ENCODE results near the gene ME3.

Gene ME3

DNA sequence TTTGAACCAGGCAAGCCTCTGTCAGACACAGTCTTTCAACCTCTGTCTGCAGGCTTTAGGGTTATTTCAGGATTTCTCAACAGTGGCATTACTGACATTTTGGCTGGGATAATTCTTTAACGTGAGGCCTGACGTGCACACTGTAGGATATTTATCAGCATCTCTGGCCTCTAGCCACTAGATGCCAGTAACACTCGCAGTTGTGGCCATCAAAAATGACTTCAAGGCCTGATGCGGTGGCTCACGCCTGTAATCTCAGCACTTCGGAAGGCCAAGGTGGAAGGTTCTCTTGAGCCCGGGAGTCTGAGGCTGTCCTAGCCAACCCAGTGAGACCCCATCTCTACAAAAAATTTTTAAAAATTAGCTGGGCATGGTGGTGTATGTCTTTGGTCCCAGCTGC lies 184.7 kb downstream of the ME3 start:
- no peak for DNase-seq (ENCODE audit: low spot score)

DNA sequence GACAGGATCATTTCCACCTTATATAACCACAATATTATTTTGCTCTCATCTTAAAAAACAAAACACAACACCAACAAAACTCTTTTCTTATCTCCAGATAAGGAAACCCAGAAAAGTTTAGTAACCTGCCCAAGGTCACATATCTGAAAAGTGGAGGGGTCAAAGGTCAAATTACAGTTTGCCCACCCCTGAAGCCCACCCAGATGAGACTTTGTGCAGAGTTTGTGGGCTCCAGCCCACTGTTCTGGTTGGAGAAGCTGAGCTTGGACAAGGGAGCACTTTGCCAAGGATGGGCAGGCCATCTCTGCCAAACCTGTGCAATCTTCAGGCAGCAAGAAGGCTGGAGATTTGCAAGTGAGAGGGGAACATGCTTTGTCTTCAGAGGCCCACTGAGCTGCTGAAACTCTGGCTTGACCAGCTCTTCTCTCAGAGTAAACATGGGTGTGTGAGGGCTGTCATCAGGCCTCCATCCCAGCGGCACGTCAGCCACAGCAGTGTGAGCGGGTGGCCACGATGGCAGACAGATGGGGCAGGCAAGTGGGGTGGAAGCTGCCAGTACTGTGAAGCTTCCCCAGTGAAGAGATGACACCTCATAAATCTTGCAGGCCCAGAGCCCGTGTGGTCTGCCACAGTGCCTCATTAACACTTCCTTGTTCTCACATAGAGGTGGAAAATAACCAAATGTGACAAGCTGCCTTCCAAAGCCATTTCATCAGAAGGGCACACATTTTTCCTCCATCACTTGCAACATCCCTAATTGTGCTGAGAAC lies 186.0 kb downstream of the ME3 start:
- DNase-seq (ENCODE audit: low spot score): no peak

DNA sequence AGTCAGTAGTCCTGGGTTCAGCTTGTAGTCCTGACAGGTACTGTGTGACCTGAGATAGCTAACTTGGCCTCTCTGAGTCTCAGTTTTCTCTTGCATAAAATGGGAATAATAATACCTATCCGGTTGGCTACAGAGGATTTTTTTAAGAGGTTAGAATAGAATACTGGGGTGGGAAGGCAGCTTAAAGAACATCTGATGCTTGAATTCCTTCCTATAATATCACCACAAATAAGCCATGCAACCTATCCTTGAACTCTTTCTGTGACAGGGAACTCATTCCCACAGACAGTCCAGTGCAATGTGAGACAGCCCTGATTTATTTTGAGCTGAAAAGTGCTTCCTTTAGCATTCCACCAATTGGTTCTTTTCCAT lies 187.6 kb downstream of the ME3 start:
- DNase-seq (ENCODE audit: low spot score): no peak

DNA sequence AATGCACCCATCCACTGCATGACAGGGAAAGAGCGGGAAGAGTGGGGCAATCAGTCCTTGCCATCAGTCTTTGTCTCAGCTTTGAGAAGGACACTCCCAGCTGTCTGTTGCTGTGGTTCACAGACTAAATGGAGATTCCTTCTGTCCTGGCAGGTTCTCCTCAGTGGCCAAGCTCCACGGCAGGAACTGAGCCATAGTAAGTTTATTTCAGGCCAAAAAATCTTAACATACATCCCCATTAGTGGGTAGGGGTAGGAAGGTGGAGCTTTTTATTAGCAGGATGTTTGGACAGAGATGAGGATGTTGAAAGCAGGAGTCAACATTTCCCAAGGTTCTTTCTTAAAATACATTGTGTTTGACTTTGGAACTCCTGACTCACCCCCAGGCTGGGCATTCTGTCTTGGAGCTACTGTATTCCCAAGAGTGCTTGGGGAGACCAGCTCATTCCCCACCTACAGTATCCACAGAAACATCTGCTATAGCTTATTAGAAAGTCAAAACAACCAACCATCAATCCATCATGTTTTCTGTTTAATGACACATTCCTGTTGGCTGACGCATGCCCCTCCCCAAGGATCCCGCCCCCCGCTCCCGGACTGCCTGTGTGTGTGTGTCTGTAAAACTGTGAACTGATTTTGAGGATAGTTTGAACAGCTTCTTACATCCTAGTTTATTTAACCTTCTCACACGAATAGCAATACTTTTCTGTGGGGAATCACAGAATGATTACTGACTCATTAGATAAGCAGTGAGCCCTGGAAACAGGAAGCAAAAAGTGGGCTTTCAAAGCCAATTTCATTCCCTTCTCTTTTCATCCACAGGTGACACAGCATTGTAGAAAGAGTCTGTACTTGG lies 188.2 kb downstream of the ME3 start:
- DNase-seq (ENCODE audit: low spot score): no peak

DNA sequence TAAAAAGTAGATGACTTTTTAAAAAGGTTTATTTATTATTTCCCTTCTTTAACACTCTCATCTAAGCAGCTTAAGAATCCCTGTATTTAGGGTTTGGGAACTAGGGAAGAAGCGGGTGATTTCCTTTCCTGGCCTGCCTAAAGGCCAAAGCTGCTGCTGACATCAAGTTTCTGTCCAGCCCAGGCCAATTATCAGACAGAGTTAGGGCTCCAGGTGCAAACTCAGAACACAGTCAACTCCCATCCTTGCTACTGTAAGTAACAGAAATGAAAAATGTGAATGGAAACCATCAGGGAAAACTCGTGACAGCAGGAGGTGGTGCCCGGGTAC lies 188.8 kb downstream of the ME3 start:
- DNase-seq (ENCODE audit: low spot score): no peak

DNA sequence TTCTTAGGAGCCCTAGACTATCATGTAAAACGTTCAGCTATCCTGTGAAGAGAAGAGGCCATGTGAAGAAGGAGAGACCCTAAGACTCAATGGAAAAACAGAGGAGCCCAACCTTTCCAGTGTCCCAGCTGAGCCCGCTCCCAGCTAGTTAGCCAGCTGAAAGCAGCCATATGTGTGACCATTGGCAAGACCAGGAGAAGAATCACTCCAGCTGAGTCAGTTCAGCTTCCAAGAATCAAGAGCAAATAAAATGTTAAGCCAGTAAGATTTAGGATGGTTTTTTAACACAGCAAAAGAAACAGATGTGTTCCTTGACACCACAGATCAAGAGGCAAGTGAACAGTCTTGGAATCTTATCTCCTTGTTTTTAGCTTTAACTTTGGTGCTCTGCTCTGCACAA lies 189.7 kb downstream of the ME3 start:
- no peak for DNase-seq (ENCODE audit: low spot score)

DNA sequence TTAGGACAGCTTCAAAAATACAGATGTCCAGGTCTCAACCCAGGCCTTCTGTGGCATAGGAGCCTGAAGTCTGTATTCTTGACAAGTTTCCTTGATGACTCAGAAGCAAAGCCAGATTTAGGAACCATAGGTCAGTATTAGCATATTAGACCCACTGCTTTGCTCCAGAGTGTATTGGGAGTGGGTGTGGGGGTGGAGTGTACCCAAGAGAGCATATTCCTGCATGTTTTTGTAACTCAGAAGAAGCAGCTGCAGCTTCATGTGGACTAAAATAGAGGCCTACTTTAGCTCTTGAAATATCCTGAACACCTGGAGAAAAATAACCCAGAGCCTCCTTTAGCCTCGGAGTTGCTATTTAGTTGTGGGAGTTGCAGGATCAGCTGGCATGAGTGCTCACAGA lies 191.0 kb downstream of the ME3 start:
- no peak for DNase-seq (ENCODE audit: low spot score)

DNA sequence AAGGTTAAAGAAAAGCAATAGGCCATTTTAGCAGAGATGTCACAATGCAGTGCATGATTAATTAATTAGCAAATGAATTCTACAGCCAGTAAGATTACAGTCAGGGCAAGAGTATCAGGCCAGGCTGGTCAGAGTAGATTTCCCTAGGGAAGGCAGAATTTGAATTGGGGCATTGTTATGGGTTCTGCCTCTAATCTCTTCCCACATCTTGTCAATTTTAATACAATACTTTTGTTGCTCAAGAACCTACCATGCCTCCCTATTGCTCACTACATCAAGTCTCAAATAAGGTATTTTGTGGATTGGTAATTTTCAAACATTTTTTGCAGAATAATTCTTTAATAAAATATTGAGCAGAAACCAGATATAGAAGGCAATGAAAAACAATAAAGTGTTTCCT lies 194.1 kb downstream of the ME3 start:
- no peak for DNase-seq (ENCODE audit: low spot score)

DNA sequence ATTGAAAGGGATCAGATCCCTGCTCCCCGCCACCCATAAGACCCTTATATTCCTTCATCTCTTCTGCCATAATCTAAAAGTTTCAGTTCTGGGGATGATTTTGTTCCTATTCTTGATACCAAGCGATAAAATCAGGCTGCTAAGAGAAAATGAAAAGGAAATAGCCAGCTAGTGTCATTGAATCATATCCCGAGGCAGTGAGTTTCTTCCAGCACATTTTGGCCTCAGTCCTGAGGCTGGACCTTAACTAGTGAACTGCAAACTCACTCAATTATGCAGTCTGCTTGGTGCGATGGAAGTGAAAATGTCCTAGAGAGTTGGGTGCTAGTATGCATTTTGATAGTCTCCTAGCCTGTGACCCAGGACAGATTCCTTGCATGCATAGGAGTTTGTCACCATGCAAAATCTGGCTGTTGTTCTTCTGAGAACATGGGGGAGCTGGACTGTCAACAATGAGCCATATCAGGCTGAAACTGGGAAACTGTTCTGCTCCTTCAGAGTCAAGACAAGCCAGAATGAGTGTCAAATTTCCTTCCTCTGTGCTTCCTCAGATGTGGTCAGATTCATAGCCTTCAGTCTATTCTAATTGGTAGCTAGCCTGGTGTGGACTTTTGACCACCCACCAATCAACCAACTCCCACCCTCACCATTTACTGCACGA lies 194.8 kb downstream of the ME3 start:
- no peak for DNase-seq (ENCODE audit: low spot score)

DNA sequence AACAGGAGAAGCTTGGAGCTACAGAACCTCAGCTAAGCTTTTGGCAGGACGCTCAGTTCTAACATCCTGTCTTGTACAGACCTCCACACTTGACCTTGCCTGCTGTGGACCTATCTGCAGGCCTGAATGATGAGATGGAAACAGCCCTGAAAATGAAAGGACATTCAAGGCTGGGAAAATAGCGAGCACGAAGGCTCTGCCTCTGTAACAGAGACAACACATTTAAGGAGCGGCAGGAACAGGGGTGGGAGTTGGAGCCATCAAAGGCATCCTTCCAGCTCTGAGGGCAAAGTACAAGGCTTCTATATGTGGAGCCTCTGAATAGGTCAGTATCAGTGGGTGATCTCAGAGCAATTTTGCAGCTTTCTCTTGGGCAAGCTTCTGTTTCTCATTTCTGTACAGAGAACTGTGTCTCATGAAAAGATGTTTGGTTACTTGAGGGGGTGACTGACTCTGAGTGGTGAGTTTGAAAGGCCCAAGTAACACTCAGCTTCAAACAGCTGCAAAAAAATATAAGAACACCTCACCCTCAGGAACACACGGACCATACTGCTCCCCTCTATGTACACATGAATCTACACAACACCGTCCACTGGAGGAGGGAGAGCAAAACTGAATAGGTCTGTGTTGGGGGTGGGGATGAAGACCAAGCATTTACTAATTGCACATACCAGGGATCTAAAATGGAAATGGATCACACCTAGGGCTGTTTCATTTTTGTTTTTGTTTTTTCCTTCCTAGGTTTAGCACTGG lies 196.1 kb downstream of the ME3 start:
- no peak for DNase-seq (ENCODE audit: low spot score)

DNA sequence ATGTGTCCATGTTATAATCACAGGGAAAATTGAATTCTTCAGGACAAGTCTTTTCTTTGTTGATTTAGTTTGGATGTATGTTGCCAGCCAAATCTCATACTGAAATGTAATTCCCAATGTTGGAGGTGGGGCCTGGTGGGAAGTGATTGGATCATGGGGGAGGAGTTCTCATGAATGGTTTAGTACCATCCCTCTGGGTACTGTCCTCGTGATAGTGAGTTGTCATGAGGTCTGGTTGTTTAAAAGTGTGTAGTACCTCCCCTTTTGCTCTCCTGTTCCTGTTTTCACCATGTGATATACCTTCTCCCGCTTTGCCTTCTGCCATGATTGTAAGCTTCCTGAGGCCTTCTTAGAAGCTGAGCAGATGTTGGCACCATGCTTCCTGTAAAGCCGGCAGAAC lies 197.4 kb downstream of the ME3 start:
- DNase-seq (ENCODE audit: low spot score): no peak

DNA sequence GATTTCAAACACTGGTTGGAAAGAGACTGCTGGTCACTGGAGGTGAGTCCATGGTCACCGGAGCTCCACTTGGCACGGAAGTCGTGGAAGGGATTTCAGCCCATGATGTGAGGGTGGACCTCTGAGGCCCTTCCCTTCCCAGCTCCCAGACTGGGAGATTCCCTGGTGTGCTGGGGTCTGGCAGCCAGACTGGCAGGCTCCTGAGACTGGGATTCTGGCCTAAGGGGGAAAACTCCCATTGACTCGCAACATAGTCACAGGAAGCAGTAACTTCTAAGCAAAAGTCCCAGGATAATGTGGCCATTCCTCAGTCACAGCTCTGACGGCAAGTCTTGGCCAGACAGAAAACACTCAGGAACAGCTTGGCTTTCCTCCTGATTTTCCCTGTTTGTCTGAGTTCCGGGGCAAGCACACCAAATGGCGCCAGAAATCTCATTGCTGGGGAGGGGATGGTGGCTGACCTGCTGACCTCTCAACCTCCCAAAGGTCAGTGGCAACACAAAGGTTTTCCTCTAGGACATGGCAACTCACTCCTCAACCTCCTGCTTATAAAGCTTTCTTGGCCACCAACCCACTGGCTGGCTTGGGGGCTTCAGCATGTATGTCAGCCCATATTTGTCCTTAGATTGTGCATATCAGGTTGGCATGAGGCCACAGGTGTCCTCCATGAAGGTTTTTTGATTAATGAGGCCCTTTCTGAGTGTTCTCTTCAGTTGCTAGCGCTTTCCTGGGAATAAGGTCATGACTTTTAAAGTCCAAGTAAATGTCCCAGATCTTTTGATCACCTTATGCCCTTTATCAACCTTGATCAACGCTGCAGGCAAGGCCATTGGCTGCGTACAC lies 198.2 kb downstream of the ME3 start:
- DNase-seq (ENCODE audit: low spot score): no peak

DNA sequence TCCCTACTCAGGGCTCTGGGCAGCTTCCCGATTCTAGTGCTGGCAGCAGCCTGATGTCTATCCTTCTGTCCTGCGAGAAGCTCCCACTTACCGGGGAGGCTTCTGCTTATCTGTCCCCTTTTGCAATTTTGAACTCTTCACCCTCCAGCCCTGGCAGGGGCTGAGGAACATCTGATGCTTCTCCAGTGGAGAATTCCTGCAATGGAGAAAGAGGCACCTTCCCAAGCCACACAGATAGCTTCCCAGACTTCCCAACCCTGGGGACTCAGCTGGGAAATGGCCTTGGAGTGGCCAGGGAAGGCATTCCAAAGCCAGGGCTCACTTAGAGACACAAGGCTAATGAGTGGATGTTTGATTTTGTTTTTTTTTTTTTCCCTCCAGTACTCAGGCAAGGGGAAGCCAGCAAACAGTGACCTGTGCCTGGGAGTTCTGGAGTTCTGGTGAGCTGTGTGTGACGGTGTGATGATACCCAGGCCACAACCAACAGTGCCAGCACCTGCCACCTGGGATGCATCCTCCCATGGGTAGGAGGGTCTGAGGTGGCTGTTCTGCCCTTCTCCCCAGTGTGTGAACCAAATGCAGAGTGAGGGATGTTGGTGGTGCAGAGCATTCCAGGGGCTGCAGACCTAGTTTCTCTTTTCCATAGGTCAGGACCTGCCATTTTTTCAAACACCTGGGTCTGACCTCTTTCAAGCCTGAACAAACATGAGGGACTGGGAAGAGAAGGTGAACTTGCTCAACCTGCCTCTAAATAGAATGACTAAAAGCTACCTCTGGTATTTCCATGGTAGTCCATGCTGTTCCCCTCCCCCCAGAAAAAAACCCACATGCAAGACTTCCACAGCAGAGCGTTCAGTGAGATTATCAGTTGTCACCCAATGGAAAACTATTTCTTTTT lies 202.7 kb downstream of the ME3 start:
- DNase-seq (ENCODE audit: low spot score): no peak

DNA sequence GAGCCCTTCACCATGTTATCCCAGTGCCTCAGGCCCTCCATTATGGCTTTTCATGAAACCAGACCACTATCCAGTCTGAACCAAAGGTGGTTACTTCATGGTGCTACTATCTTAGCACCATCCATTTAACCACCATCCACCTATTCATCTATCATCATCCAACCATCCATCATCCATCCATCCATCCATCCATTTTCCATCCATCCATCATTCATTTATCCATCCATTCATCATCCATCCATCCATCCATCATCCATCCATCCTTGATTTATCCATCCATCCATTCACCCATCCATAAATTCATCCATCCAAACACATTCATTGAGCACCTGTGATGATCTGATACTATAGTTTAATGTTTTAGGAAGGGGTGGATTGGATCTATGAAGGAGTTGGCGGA lies 204.2 kb downstream of the ME3 start:
- no peak for DNase-seq (ENCODE audit: low spot score)

DNA sequence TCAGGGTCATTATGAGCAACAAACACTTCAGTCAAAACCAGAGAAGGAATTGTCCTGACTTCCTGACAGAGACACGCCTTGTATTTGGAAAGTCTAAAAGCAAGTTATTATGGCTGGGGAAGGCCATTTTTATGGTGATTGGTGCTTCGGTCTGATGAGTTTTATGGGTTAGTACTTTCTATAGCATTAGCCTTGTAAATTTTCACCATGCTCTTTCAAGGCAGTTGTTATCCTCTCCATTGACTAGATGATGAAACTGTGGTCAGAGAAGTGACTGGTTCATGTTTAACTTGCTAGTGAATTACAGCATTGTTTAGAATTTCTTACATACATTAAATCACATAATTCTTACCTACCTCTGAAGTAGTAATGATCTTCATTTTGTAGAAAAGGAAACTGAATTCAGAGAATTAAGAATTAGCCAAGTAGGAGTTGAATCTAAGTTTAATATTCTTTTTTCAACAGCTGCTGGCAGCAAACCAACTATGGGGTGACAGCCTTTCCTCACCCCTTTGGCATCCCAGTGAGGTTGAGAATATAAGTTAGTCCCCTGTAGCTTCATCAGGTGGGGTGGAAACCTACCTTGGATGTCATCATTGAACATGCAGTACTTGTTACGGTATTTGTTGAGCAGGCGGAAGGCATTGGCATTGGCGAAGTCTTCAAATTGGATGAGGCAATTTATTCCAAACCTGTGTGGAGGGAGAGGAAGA lies 207.8 kb downstream of the ME3 start:
- no peak for DNase-seq (ENCODE audit: low spot score)

DNA sequence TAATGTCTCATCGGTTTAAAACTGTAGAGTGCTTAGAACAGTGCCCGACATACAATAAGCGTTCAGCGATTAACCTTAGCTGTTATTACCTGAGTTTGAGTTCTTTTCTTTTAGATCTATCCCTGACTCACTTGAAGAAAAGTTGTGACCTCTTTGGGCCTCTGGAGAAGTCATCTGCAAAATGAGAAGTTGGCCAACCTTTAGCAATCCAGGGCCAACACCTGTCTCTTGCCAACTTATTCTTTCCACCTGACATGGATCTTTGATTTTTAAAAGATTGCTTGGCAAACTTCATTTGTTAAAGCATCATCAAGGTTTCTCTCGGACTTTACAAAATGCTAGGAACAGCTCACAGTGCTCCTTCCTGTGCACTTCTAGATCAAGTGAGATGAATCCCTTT lies 208.5 kb downstream of the ME3 start:
- DNase-seq (ENCODE audit: low spot score): no peak

DNA sequence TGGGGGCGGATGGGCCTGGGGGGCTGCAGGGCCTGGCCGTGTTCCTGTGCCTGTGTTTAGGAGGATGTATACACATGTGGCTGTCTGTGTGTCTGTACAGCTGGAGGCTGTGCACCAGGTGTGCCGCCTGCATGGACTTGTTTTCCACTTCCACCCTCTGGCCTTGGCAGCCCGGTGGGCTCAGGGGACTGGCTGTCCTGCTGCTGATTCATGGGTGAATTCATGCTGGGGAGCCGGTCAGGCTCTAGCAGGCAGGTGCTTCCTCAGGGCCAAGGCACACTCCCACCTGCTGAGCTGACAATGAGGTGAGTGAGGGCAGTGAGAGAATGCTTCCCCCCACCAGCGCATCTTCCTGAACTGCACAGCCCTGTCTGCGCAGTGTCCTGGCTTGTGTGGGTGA lies 209.3 kb downstream of the ME3 start:
- no peak for DNase-seq (ENCODE audit: low spot score)

DNA sequence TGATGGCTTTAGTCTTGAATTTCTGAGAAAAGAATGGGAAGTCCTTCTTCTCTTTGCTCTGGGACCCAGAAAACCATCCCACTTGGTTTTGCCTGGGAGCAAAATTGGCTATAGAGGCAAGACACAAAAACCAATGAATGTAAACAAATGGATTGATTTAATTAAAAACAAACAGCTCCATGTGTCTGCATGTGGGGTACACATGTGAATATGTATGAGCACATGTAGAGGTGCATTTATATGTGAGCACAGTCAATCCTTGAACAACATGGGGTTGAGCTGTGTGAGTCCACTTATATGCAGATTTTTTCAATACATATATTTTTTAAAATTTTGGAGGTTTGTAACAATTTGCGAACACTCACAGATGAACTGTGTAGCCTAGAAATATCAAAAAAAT lies 210.5 kb downstream of the ME3 start:
- no peak for DNase-seq (ENCODE audit: low spot score)

DNA sequence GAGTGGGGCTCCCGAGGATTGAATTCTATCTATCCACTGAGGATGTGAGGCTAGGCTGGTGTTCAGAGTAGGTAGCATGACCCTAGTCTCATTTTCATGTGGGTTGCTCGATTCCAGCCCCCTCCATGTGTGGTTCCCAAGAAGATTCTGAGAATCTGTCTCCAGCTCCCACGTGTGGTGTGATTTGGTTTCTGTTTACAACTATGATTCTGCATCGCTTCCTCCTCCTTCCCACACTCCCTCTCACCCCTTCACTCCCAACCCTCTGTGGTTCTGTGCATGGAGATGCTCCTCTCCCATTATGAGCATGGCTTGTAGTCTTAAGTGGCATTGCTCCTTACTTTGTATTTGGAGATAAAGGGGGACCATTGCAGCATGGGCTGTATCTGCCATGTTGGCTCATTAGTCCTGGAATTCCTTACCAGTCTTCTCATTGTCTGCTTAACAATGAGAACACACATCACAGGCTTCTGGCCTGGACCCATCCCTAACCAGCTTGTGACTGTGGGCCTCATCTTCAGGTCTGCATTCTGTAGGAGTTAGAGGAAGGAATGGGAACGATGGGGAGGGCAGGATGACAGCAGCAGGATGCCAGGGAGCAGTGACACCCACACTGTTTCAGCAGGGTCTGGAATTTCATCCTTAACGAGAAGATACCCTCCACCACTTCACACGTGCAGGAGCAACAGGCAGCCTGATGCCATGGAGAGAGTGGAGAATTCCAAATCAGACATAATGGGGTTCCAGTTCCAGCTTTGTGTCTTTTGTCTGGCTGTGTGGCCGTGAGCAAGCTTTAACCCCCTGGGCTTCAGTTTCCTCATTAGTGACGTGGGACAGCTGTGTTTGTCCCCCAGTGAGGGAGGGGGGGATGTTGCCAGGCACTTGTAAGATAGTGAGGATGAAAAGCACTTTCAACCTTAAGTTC lies 211.7 kb downstream of the ME3 start:
- DNase-seq (ENCODE audit: low spot score): no peak

All from left forelimb (tissue), 1 donor.